SK-N-SH treated with all-trans-retinoic acid at 6 μM for 48 hours (cell line): ENCODE results near the gene PRUNE2.

ENCODE experiments used
- ARNTL ChIP-seq: fragments of 450-650 bp; formaldehyde crosslinking; IDR thresholded peaks from 2 replicates; pipeline ENCODE4 v1.5.0; 2020; ENCODE audit warnings: low read depth, mild to moderate bottlenecking, moderate library complexity, borderline replicate concordance
- CREB5 ChIP-seq: fragments of 250-450 bp; sonication (Bioruptor Pico); IDR thresholded peaks from 2 replicates; pipeline ENCODE4 v1.5.1; 2020; ENCODE audit warnings: low read depth, mild to moderate bottlenecking, moderate library complexity
- CSDC2 ChIP-seq: fragments of 250-450 bp; sonication (Bioruptor Pico); IDR thresholded peaks from 2 replicates; pipeline ENCODE4 v1.5.0; 2020; ENCODE audit warnings: mild to moderate bottlenecking, moderate library complexity
- ESRRG ChIP-seq: fragments of 250-450 bp; sonication (Bioruptor Pico); IDR thresholded peaks from 2 replicates; pipeline ENCODE4 v1.6.1; 2021; ENCODE audit warnings: mild to moderate bottlenecking
- ISL1 ChIP-seq: fragments of 250-450 bp; sonication (Bioruptor Pico); IDR thresholded peaks from 2 replicates; pipeline ENCODE4 v2.1.2; 2022; ENCODE audit warnings: mild to moderate bottlenecking, moderate library complexity
- OSR1 ChIP-seq: fragments of 250-450 bp; sonication (Bioruptor Pico); IDR thresholded peaks from 2 replicates; pipeline ENCODE4 v1.8.0; 2022; ENCODE audit warnings: moderate library complexity, mild to moderate bottlenecking, inconsistent platforms
- PATZ1 ChIP-seq: fragments of 250-450 bp; sonication (Bioruptor Pico); IDR thresholded peaks from 2 replicates; pipeline ENCODE4 v1.8.0; 2020; ENCODE audit warnings: mild to moderate bottlenecking, moderate library complexity, borderline replicate concordance
- POU6F1 ChIP-seq: fragments of 250-450 bp; sonication (Bioruptor Pico); IDR thresholded peaks from 2 replicates; pipeline ENCODE4 v1.8.0; 2021; ENCODE audit warnings: low read depth, mild to moderate bottlenecking, moderate library complexity, borderline replicate concordance
- PPARA ChIP-seq: fragments of 250-450 bp; sonication (Bioruptor Pico); IDR thresholded peaks from 2 replicates; pipeline ENCODE4 v1.5.0; 2020; ENCODE audit warnings: mild to moderate bottlenecking, borderline replicate concordance
- TCF4 ChIP-seq: fragments of 250-450 bp; sonication (Bioruptor Pico); IDR thresholded peaks from 2 replicates; pipeline ENCODE4 v1.8.0; 2021; ENCODE audit warnings: mild to moderate bottlenecking, moderate library complexity, borderline replicate concordance
- TSHZ2 ChIP-seq: fragments of 250-450 bp; sonication (Bioruptor Pico); IDR thresholded peaks from 2 replicates; pipeline ENCODE4 v1.5.0; 2020; ENCODE audit warnings: mild to moderate bottlenecking, moderate library complexity
- ZFP3 ChIP-seq: fragments of 250-450 bp; sonication (Bioruptor Pico); IDR thresholded peaks from 2 replicates; pipeline ENCODE4 v1.5.0; 2020; ENCODE audit warnings: mild to moderate bottlenecking, moderate library complexity
- ZFP30 ChIP-seq: fragments of 450-650 bp; formaldehyde crosslinking; IDR thresholded peaks from 2 replicates; pipeline ENCODE4 v1.5.0; 2022; ENCODE audit warnings: mild to moderate bottlenecking, moderate library complexity
- ZNF70 ChIP-seq: fragments of 450-650 bp; formaldehyde crosslinking; IDR thresholded peaks from 2 replicates; pipeline ENCODE4 v1.5.0; 2020; ENCODE audit warnings: mild to moderate bottlenecking, moderate library complexity

- TF ChIP-seq PPARA (CRISPR knock-in tag) (no peak), ISL1 (CRISPR knock-in tag) (no peak), ARNTL (no peak), PATZ1 (CRISPR knock-in tag) (no peak), ZFP30 (CRISPR knock-in tag) (no peak), ZFP3 (no peak), ESRRG (no peak), ZNF70 (CRISPR knock-in tag) (no peak), CREB5 (CRISPR knock-in tag) (no peak), TSHZ2 (CRISPR knock-in tag) (no peak), CSDC2 (no peak), TCF4 (CRISPR knock-in tag) (no peak), OSR1 (no peak), POU6F1 (CRISPR knock-in tag) (no peak)
Observed at GRCh38 chr9:76592974-76593347, 313.0 kb downstream of the PRUNE2 start.
